Measurements from ENCODE around the gene RHOBTB1.
"Not testable (repeated sequence)": the region's sequence is repeated elsewhere in the genome, so short reads cannot be mapped to it uniquely, and the experiment has no call there.

RHOBTB1 gene

DNA sequence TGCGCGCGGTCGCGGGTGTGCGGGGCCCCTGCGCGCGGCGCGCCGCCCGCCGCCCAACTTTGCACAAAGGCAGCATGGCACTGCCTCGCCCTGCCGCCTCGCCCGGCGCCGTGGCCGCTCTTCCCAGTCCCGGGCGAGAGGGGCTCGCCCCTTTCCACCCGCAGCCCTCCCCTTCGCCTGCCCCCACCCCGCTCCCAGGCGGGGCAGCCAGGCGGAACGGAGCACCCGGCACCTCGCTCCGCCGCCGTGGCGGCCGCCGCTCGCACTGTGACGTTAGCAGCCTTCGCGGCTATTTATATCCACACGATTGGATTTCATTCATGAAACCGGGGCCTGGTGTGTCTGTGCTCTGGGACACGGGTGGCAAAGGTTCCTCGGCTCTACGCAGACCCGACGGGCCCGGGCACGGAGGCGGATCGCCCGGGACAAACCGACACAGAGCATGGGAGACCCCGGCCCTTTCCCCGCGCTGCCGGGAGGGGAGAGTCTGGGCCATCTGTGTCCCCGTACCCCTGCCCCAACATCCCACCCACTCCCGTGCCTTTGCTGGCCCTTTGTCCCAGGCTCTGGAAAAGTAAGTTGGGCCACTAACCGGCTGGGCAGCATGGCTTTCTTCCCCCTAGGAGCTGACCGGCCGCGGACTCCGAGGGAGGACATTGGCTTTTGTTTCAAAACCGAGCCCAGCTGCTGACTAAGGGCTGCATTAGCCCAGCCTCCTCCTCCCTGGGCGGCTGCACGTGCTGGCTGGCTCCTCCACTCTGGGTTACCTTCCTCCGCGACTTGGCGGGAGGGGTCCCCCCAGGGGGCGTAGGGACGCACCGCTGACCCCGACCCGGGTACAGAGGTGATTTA is at the start of gene RHOBTB1:
Gene RHOBTB1 (minus strand): TSS at position 128 of the 852 bp plus-strand sequence. CDS start 32,643 bp downstream, outside the sequence.
- DNase-seq = peak in 1 of 2 donors; percentile 36

- no peak for DNase-seq
Measured at GRCh38 chr10:60992636-60993035, 48.7 kb upstream of the RHOBTB1 start.

DNA sequence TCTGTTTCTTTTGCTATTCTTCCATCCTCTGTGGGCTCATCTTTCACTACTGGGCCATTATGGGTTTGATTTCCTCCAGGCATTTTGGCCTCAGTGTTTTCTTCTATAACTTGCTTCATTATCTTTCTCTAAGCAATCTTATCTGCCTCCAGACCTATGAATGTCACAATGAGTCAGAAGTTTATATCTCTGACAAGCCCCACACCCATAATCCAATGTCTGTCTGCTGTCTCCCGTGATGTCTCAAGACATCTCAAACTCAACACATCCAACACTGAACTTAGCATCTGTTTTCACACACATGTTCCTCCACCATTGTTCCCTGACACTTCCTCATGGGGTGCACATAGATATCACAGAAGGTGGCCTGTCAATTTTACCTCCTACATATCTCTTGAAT is 46.7 kb upstream of the RHOBTB1 start:
- no peak for DNase-seq

GRCh38 chr10:60989400-60989876 is 45.5 kb upstream of the RHOBTB1 start:
- no peak for DNase-seq

- DNase-seq = no peak
Measured at GRCh38 chr10:60986791-60987190, 42.8 kb upstream of the RHOBTB1 start.

DNA sequence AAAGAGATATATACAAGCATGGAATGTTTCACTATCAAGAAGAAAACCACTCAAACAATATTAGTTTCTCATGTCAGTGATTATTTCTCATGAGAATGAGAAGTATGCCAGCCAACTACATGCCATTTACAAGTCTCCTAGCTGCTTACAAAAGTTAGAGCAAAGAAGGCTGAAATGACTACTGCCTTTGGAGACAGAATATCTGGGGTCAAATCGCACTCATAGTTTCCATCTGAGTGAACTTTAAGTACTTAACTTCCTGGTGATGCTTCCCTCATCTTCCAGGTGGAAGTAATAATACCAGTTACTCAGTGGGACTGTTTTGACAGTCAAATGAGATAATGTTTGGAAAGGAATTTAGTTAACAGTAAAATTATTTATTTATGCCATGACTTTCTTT is 42.0 kb upstream of the RHOBTB1 start:
- DNase-seq = no peak

- no peak for DNase-seq
Measured at GRCh38 chr10:60980997-60981396, 37.0 kb upstream of the RHOBTB1 start.

DNA sequence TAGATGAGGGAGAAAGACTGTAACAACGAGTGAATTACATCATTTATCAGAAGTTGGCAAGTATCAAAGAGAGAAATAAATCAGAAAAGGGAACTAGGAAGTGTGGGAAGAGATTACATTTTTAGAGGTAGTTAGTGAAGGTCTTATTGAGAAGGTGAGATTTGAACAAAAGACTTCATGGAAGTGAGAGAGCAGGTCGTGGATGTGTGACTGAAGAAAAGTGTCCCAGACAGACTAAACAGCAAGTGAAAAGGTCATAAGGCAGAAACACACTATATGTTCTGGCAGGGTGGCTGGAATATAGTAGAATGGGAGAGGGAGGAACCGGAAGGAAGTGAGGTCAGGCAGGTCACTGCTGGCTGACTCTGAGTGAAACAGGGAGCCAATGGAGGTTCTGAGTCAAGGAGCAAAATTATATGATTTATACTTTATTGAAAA is 35.7 kb upstream of the RHOBTB1 start:
- no peak for DNase-seq

DNA sequence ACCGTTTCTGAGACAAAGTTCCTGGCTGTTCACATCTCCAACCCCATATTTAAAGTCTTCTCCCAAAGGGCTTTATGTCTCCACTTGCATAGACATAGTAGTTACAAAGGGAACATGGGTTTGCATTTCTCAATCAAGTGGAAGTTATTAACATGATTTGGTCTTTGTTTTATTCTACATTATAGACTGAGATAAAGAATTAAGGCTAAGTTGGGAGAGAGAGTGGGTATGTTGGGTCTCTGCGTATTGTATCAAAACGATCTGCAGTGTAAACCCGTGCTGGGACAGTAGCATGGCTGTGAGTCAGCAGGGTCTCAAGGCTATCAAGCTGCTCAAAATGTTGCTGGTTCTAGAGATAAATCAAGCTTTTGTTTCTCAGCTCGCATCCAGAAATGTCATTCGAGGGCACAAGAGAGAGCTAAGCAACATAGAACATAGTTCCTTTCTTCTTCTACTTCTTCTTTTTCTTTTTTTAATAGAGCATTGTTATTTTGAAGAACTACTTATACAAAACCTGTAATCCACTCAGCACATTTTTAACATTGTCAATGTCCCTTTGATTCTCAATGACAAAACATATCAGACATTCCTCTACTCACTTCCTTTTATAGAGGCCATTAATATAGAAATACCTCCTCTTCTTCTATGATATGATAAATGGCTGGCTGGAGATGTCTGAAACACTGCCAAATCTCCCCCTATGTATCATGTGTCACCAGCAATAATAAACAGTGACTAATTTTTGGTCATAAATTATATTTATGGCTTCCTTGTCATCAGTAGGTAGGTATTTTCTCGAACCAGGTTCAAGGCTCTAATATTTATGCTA is 34.5 kb upstream of the RHOBTB1 start:
- DNase-seq = no peak

DNA sequence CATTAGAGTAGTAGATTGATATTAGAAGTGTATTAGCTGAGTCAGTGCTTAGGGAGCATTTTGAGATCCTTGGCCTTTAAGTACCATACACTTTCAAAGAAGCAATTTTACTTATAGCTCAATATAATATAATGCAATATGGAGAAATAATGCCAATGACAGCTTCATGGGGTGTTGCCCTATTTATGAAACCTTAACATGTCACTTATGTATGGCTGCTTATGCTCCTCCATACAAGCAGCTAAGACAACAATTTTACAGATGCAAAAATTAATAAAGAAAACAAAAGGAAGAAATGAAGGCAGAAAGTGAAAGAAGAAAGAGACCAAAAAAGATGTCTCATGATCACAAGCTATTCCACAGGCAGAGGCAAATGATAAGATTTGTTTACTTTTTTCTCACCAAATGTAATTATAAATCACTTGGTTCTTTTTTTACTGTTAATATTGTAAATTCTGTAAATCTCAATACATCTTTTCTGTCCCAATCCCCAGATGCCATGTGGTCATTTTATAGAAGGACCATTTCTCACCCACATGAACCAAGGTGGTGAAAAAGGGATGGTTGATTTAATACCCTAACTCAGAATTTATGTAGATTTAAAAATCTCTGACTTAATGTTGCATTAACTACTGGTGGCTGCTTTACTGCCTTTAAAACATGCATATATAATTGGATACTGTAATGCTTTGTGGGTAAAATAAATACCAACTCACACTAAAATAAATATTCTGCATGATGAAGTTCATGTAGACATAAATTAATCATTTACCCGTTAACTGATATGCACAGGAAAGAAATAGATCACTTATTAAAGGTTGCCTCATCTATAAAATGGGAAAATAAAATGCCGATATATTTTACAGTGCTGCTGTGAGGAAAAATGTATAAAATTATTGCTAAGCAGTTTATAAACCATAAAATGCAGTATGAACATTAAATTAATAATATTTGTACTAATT is 33.5 kb upstream of the RHOBTB1 start:
- no peak for DNase-seq

GRCh38 chr10:60976687-60977086 is 32.7 kb upstream of the RHOBTB1 start:
- DNase-seq = no peak

DNA sequence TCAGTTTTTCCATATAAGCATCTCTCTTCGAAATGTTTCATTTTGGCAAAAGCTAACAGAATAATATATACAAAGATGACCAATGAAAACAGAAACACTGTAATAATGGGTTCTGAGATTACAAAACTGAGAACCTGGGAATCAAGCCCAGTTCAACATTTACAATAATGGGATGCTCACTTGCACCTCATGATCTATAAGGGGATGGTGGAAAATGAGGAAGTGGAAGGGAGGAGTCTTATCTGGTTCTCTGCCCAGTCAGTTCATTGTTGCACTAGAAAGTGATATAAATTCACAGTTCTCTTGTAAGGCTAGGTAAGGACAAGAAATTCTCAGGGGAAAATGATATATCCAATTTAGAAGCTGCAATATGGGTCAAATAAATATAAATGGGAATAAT is 31.7 kb upstream of the RHOBTB1 start:
- DNase-seq = no peak

DNA sequence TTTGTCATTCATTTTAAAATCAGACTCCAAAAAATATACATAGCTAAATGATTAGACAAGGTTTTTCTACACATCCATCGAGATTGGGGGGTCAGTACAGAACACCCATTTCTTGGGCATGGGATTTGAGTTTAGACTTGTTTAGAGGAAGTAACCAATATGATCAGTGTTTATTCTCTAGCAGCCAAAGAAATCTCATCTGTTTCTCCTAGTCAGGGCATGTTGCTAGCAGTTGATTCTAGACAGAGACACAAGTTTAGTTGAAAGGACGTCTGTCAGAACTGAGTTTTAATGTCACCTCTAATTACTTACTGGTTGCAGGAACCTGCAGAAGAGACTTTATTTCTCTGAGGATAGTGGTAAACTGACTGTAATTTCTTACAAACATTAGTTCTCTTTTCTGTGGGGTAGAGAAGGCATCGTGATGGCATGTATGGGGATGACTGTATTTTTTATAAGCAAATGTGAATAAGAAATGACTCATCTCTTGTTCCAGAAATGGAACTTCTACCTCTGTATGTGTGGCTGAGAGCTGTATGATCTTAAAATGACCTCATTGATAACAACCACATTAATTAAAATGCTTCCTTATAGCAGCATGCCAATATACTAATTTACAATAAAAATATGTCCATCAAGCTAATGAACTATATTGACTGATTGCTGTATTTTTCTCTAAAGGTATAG is 30.6 kb upstream of the RHOBTB1 start:
- DNase-seq = no peak

GRCh38 chr10:60973086-60973485 is 29.1 kb upstream of the RHOBTB1 start:
- no peak for DNase-seq

DNA sequence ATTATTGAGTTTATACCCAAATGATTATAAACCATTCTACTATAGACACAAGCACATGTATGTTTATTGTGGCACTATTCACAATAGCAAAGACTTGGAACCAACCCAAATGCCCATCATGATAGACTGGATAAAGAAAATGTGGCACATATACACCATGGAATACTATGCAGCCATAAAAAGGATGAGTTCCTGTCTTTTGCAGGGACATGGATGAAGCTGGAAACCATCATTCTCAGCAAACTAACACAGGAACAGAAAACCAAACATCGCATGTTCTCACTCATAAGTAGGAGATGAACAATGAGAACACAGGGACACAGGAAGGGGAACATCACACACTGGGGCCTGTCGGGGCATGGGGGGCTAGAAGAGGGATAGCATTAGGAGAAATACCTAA is 28.2 kb upstream of the RHOBTB1 start:
- not testable (repeated sequence) for DNase-seq

DNA sequence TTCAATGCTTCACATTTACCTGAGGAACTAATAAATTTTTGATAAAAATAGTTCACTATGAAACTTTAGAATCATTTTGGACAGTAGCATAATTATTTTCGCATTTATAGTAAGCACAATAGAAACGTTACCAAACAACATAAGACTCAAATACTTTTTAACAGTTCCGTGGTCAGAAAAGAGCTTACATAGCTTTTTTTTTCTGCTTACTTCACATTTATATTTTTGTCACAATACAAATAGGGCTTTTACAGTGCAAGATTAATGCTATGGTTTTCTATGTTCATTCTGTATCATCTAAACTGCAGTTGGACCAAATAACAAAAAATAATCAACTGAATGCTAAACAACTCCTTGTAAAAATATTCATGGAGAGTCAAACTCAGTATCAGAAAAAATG is 26.5 kb upstream of the RHOBTB1 start:
- DNase-seq = no peak

- no peak for DNase-seq
Measured at GRCh38 chr10:60968504-60968903, 24.5 kb upstream of the RHOBTB1 start.

GRCh38 chr10:60967854-60968484 is 24.0 kb upstream of the RHOBTB1 start:
- DNase-seq = no peak

DNA sequence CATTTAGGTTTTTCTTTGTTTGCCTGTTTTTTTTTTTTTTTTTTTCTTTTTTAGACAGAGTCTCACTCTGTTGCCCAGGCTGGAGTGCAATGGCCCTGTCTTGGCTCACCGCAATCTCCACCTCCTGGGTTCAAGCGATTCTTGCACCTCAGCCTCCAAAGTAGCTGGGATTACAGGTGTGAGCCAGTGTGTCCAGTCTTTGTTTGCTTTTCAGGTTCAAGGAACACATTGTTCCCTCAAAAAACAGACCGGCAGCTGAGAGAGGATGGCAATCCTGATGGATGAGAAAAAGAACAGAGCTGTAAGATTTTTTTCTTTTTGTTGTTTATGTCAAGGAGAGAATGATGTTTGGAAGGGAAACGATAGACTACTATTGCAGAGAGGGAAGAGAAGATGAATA is 23.3 kb upstream of the RHOBTB1 start:
- no peak for DNase-seq

DNA sequence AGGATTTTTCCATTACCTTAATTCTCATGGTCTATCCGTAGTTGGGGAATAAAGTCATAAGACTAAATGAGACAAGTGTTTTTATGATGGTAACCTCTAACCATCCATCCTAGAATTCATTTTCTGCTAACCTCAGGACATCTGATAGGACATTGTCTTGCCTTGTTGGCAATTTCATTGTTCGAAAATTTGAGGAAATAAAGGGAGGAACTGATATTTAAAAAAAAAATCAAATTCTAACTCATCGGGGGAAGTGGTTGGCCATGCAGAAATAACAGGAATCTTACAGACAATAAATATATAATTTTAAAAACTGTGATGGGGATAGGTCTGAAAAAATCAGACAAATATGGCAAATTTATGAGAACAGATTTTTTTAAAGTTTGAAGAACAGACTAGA is 21.7 kb upstream of the RHOBTB1 start:
- no peak for DNase-seq

Measured in CD4-positive, alpha-beta T cell treated with Interferon alpha-2 for 1 hour (primary cell).